H1 (cell line): Measurements from ENCODE around the gene COL6A1. TPM values are rescaled to one million over a fixed set of nuclear protein-coding genes. Genes with fewer than 3 reads are reported as not detected.

ENCODE experiments used
- CTCF ChIA-PET: fragments of 300-600 bp; sonication (Branson Sonifier 250); formaldehyde crosslinking; loops from one replicate; lab custom pipeline; 2021; ENCODE audit not compliant: partially characterized antibody; lab: Charles Lee
- POLR2A ChIA-PET: fragments of 300-600 bp; sonication (Branson Sonifier 250); formaldehyde crosslinking; loops from one replicate; lab custom pipeline; 2021; ENCODE audit warnings: inconsistent platforms; ENCODE audit not compliant: partially characterized antibody; lab: Charles Lee
- DNase-seq, 2 experiments: peaks; one replicate each; pipeline versions ENCODE4 v3.0.0 to v3.0.0-alpha.2; 2010 to 2022; ENCODE audit warnings: low spot score in 2 of 2, low read depth in 1 of 2, mixed read lengths in 1 of 2
- FAIRE-seq: peaks from 2 replicates; lab custom pipeline; 2011; peaks lifted over from hg19 to GRCh38; lab: Jason Lieb, UNC
- H2AFZ ChIP-seq: 2 replicates; pipeline ENCODE4 v1.8.1; 2012; ENCODE audit warnings: low read length, inconsistent platforms
- H2AK5ac ChIP-seq: 2 replicates; pipeline ENCODE4 v1.6.1; 2013; ENCODE audit warnings: low read depth, low read length
- H2BK120ac ChIP-seq: replicated peaks from 2 replicates; pipeline ENCODE3; 2013; ENCODE audit warnings: low read depth, low read length, inconsistent platforms
- H2BK12ac ChIP-seq: 2 replicates; pipeline ENCODE4 v1.6.1; 2013; ENCODE audit warnings: low read depth, low read length
- H2BK15ac ChIP-seq: 2 replicates; pipeline ENCODE4 v1.6.1; 2013; ENCODE audit warnings: low read length
- H2BK20ac ChIP-seq: 2 replicates; pipeline ENCODE4 v1.6.1; 2013; ENCODE audit warnings: low read length
- H2BK5ac ChIP-seq: 2 replicates; pipeline ENCODE4 v1.6.1; 2013; ENCODE audit warnings: low read depth, low read length
- H3K14ac ChIP-seq: 2 replicates; pipeline ENCODE4 v1.6.1; 2013; ENCODE audit warnings: inconsistent platforms; ENCODE audit not compliant: insufficient read length
- H3K18ac ChIP-seq: 2 replicates; pipeline ENCODE4 v1.6.1; 2013; ENCODE audit warnings: low read length; ENCODE audit errors: extremely low read depth
- H3K23ac ChIP-seq: 2 replicates; pipeline ENCODE4 v1.6.1; 2013; ENCODE audit warnings: inconsistent platforms; ENCODE audit not compliant: insufficient read length
- H3K23me2 ChIP-seq: 2 replicates; pipeline ENCODE4 v1.6.1; 2013; ENCODE audit warnings: low read depth, low read length
- H3K27ac ChIP-seq: 2 replicates; pipeline ENCODE4 v1.6.1; 2011; ENCODE audit warnings: low read depth, low read length, inconsistent platforms
- H3K27me3 ChIP-seq, 4 experiments: replicated peaks in 1 of 4; 1 replicate in 1 of 4; 2 replicates in 3 of 4; pipeline versions ENCODE4 v1.6.1 to v1.8.1; 2011 to 2013; ENCODE audit warnings: low read length in 3 of 4, mild to moderate bottlenecking in 3 of 4, inconsistent platforms in 2 of 4, mixed read lengths in 2 of 4, moderate library complexity in 1 of 4; ENCODE audit not compliant: control insufficient read depth in 3 of 4, insufficient read depth in 3 of 4; ENCODE audit errors: extremely low read depth in 1 of 4
- H3K36me3 ChIP-seq, 4 experiments: 2 replicates each; pipeline versions ENCODE4 v1.6.1 to v1.8.1; 2011 to 2013; ENCODE audit warnings: mild to moderate bottlenecking in 4 of 4, low read length in 3 of 4, moderate library complexity in 2 of 4, control low read depth in 1 of 4, inconsistent platforms in 1 of 4; ENCODE audit not compliant: insufficient read depth in 4 of 4, control insufficient read depth in 2 of 4
- H3K4ac ChIP-seq: replicated peaks from 2 replicates; pipeline ENCODE3; 2013; ENCODE audit warnings: low read length, low read depth, mixed read lengths, inconsistent platforms; ENCODE audit not compliant: insufficient read length
- H3K4me1 ChIP-seq, 4 experiments: replicated peaks in 1 of 4; 1 replicate in 1 of 4; 2 replicates in 3 of 4; pipeline versions ENCODE4 v1.6.1 to v1.8.1; 2011 to 2013; ENCODE audit warnings: low read length in 3 of 4, inconsistent platforms in 2 of 4, mixed read lengths in 1 of 4; ENCODE audit not compliant: insufficient read depth in 4 of 4, control insufficient read depth in 3 of 4
- H3K4me2 ChIP-seq, 2 experiments: 2 replicates each; pipeline versions ENCODE4 v1.6.1 to v1.8.1; 2011 to 2013; ENCODE audit warnings: low read depth in 2 of 2, low read length in 2 of 2, control low read depth in 1 of 2, inconsistent platforms in 1 of 2, mild to moderate bottlenecking in 1 of 2; ENCODE audit not compliant: insufficient read depth in 1 of 2
- H3K4me3 ChIP-seq, 4 experiments: fragments of 200-600, 300-600 bp in 1 of 4; sonication (generic), shearing (Covaris generic), sonication (Bioruptor Twin) in 1 of 4; 2 replicates each; pipeline versions ENCODE4 v1.5.1 to v1.8.1; 2011 to 2016; ENCODE audit warnings: low read length in 4 of 4, low read depth in 3 of 4, control low read depth in 2 of 4, inconsistent platforms in 2 of 4, mild to moderate bottlenecking in 2 of 4, mixed read lengths in 1 of 4, moderate library complexity in 1 of 4; ENCODE audit not compliant: insufficient read depth in 2 of 4; ENCODE audit errors: extremely low read depth in 1 of 4
- H3K56ac ChIP-seq: replicated peaks from 2 replicates; pipeline ENCODE3; 2013; ENCODE audit warnings: low read depth, mild to moderate bottlenecking, mixed read lengths, low read length, inconsistent platforms; ENCODE audit not compliant: insufficient read length
- H3K79me1 ChIP-seq: 2 replicates; pipeline ENCODE4 v1.6.1; 2013; ENCODE audit warnings: low read depth, low read length, control low read depth
- H3K79me2 ChIP-seq, 2 experiments: 2 replicates each; pipeline versions ENCODE4 v1.6.1 to v1.8.1; 2012 to 2013; ENCODE audit warnings: low read length in 2 of 2, mild to moderate bottlenecking in 2 of 2, inconsistent platforms in 1 of 2; ENCODE audit not compliant: insufficient read depth in 2 of 2, control insufficient read depth in 1 of 2
- H3K9ac ChIP-seq, 4 experiments: replicated peaks in 1 of 4; 1 replicate in 1 of 4; 2 replicates in 3 of 4; pipeline versions ENCODE4 v1.6.1 to v1.8.1; 2011 to 2013; ENCODE audit warnings: low read depth in 3 of 4, low read length in 3 of 4, control low read depth in 2 of 4, mild to moderate bottlenecking in 2 of 4, moderate library complexity in 2 of 4, inconsistent platforms in 1 of 4; ENCODE audit errors: extremely low read depth in 1 of 4
- H3K9me3 ChIP-seq, 2 experiments: 2 replicates each; pipeline versions ENCODE4 v1.6.1 to v1.8.1; 2012 to 2013; ENCODE audit warnings: mild to moderate bottlenecking in 2 of 2, moderate library complexity in 2 of 2, control low read depth in 1 of 2, inconsistent platforms in 1 of 2, low read depth in 1 of 2, low read length in 1 of 2, mixed read lengths in 1 of 2; ENCODE audit not compliant: insufficient read depth in 2 of 2
- H4K20me1 ChIP-seq, 2 experiments: replicated peaks in 1 of 2; 2 replicates each; pipeline versions ENCODE3 to v1.8.1; 2011 to 2013; ENCODE audit warnings: inconsistent platforms in 2 of 2, low read length in 2 of 2, mild to moderate bottlenecking in 1 of 2; ENCODE audit not compliant: insufficient read depth in 2 of 2, control insufficient read depth in 1 of 2
- H4K5ac ChIP-seq: 2 replicates; pipeline ENCODE4 v1.6.1; 2013; ENCODE audit warnings: low read length, low read depth, mixed read lengths, inconsistent platforms; ENCODE audit not compliant: insufficient read length
- H4K8ac ChIP-seq: 2 replicates; pipeline ENCODE4 v1.8.0; 2013; ENCODE audit warnings: mild to moderate bottlenecking, moderate library complexity, low read length, inconsistent platforms; ENCODE audit not compliant: insufficient read depth; ENCODE audit errors: extremely low read depth
- H4K91ac ChIP-seq: replicated peaks from 2 replicates; pipeline ENCODE3; 2013; ENCODE audit warnings: low read length, mixed read lengths, inconsistent platforms; ENCODE audit not compliant: insufficient read length
- CBX8 ChIP-seq: fragments of 300-800, 300-1000 bp; sonication (generic); IDR thresholded peaks from 2 replicates; pipeline ENCODE4 v1.7.1; 2016; ENCODE audit warnings: low read depth, low read length, borderline replicate concordance
- CREB1 ChIP-seq: IDR thresholded peaks from 2 replicates; pipeline ENCODE4 v1.6.1; 2012; ENCODE audit warnings: inconsistent platforms
- CTCF ChIP-seq, 3 experiments: IDR thresholded peaks; 1 replicate in 2 of 3; 2 replicates in 1 of 3; pipeline versions ENCODE4 v1.5.1 to v1.6.1; 2011; ENCODE audit warnings: low read length in 3 of 3, mild to moderate bottlenecking in 3 of 3, inconsistent platforms in 2 of 3, low read depth in 1 of 3, moderate library complexity in 1 of 3; ENCODE audit not compliant: insufficient read depth in 1 of 3; ENCODE audit errors: control extremely low read depth in 1 of 3
- GABPA ChIP-seq: IDR thresholded peaks from 2 replicates; pipeline ENCODE4 v1.6.1; 2011; ENCODE audit warnings: mild to moderate bottlenecking, low read length, moderate library complexity, borderline replicate concordance; ENCODE audit not compliant: insufficient read depth
- HDAC2 ChIP-seq, 2 experiments: fragments of 300-600 bp in 1 of 2; sonication (generic) in 1 of 2; IDR thresholded peaks; 2 replicates each; pipeline ENCODE4 v1.6.1; 2011 to 2012; ENCODE audit warnings: low read depth in 2 of 2, low read length in 2 of 2, mild to moderate bottlenecking in 2 of 2, moderate library complexity in 2 of 2, borderline replicate concordance in 1 of 2, inconsistent platforms in 1 of 2
- JUND ChIP-seq: IDR thresholded peaks from 2 replicates; pipeline ENCODE4 v1.6.1; 2011; ENCODE audit warnings: mild to moderate bottlenecking, improper control_type of control experiment, low read length
- KDM4A ChIP-seq: IDR thresholded peaks from one replicate; pipeline ENCODE4 v1.7.1; 2012; ENCODE audit warnings: low read depth, mild to moderate bottlenecking, moderate library complexity, low read length, inconsistent platforms; ENCODE audit not compliant: severe bottlenecking
- POLR2AphosphoS5 ChIP-seq: IDR thresholded peaks from 2 replicates; pipeline ENCODE4 v1.6.1; 2011; ENCODE audit warnings: low read depth, low read length
- RFX5 ChIP-seq: IDR thresholded peaks from 2 replicates; pipeline ENCODE4 v1.6.1; 2011; ENCODE audit warnings: low read depth, low read length, improper control_type of control experiment, borderline replicate concordance
- SP1 ChIP-seq: IDR thresholded peaks from 2 replicates; pipeline ENCODE4 v1.6.1; 2011; ENCODE audit warnings: low read depth, low read length
- WGBS, 2 experiments: shearing (Covaris generic) in 1 of 2; methylation state at CpG; one replicate each; pipeline versions ENCODE4 v1.1.6 to v1.1.7; 2013 to 2015; ENCODE audit warnings: low lambda C conversion rate in 2 of 2, mixed read lengths in 2 of 2, inconsistent platforms in 1 of 2, low coverage in 1 of 2, missing lambda C conversion rate in 1 of 2; ENCODE audit not compliant: insufficient replicate concordance in 2 of 2, insufficient coverage in 1 of 2, insufficient read length in 1 of 2; ENCODE audit errors: extremely low coverage in 1 of 2, missing lambda C conversion rate in 1 of 2; 5-methylcytosine and 5-hydroxymethylcytosine counted together
- polyA plus RNA-seq, 7 experiments: library from polyadenylated mRNA; depleted of rRNA in 3 of 7; stranded (reverse) in 5 of 7; unstranded in 2 of 7; fragments of >200 nt in 5 of 7; fragments of 200-250 nt in 2 of 7; gene quantifications; 1 replicate in 5 of 7; 2 replicates in 1 of 7; 4 replicates in 1 of 7; pipeline versions ENCODE4 v1.2.1 to v1.2.3, GENCODE V29; 2011 to 2013; ENCODE audit warnings: missing spikeins in 2 of 7, mixed read lengths in 2 of 7
- total RNA-seq: library from RNA; stranded (reverse); fragmentation: NEBNext Ultra II Directional; extraction: Animal tissue kit (Norgen Biotek cat#: 25700); gene quantifications from 2 replicates; pipeline ENCODE4 v1.2.1, GENCODE V29; 2021

Gene COL6A1
- total and polyA plus RNA-seq, 2 of the 8 experiments (the other 6 are each of a cell fraction or from before 2014, with no cell fraction given): 100 to 115 TPM

GRCh38 chr21:45990049-45990711 lies 8.6 kb downstream of the COL6A1 start:
- Histone ChIP-seq H4K91ac (no peak overlapping the region), H3K79me2 (no peaks in the 10 kb centered on the region), H2BK20ac (no peak overlapping the region), H3K4me1 (no peaks in the 10 kb centered on the region), H3K9me3 (no peaks in the 10 kb centered on the region), H3K56ac (no peak overlapping the region), H3K18ac (no peak overlapping the region), H2AK5ac (no peak overlapping the region), H2AFZ (no peak overlapping the region), H4K8ac (no peak overlapping the region; the same call in 1 of the 2 replicates), H2BK12ac (no peak overlapping the region), H3K23me2 (no peaks in the 10 kb centered on the region), H3K9ac (no peak overlapping the region), H3K27ac (no peak overlapping the region), H3K27me3 (no peaks in the 10 kb centered on the region), H2BK5ac (no peak overlapping the region), H3K4ac (no peak overlapping the region), H3K79me1 (no peaks in the 10 kb centered on the region), H2BK120ac (no peak overlapping the region), H4K5ac (no peak overlapping the region), H2BK15ac (no peak overlapping the region), H4K20me1 (peaks cover 0 to 13% of the 10 kb centered on the region in 2 experiments), H3K4me3 (no peak overlapping the region), H3K14ac (no peak overlapping the region), H3K4me2 (no peak overlapping the region), H3K23ac (no peak overlapping the region), H3K36me3 (peaks cover 0 to 57% (median 16%) of the 10 kb centered on the region in 4 experiments; a peak in 5 of 8 replicates)
- WGBS, 2 experiments: 70 to 100% methylated on average over 2 to 6 of the region's 30 CpGs
- POLR2A ChIA-PET: no interaction called here
- no peak for DNase-seq
- no peak for FAIRE-seq
- CTCF ChIA-PET: no interaction called here
- no peak for TF ChIP-seq JUND
- no peak for TF ChIP-seq CREB1
- TF ChIP-seq SP1: no peak
- TF ChIP-seq CBX8: no peak
- no peak for TF ChIP-seq GABPA
- no peak for TF ChIP-seq RFX5
- no peak for TF ChIP-seq CTCF (IDR thresholded peaks at IDR 0.05; ENCODE audit: control extremely low read depth in 1 of 3, insufficient read depth in 1 of 3, low read depth in 1 of 3, low read length in 3 of 3)
- TF ChIP-seq POLR2AphosphoS5: no peak
- no peak for TF ChIP-seq HDAC2 (IDR thresholded peaks at IDR 0.05; ENCODE audit: borderline replicate concordance in 1 of 2, low read depth in 2 of 2, low read length in 2 of 2)
- TF ChIP-seq KDM4A: no peak
